GM10847 (cell line): Measurements from ENCODE around the gene FEM1B.

Experiments used
- POLR2A ChIP-seq: IDR thresholded peaks from 2 replicates; pipeline ENCODE4 v1.6.1; 2011; ENCODE audit not compliant: insufficient read length; ENCODE audit errors: extremely low read depth

FEM1B gene

GRCh38 chr15:68275165-68275746, 2.3 kb upstream of the FEM1B start:
- no peak for TF ChIP-seq POLR2A

GRCh38 chr15:68276668-68277067, 877 bp upstream of the FEM1B start:
- no peak for TF ChIP-seq POLR2A

- no peak for TF ChIP-seq POLR2A
These were observed 378 bp upstream of the FEM1B start for GRCh38 chr15:68277131-68277602.

GRCh38 chr15:68278345-68278594, 725 bp downstream of the FEM1B start:
- TF ChIP-seq POLR2A = no peak

GRCh38 chr15:68278595-68279405, 1.3 kb downstream of the FEM1B start:
- TF ChIP-seq POLR2A = no peak

GRCh38 chr15:68279779-68280753, 2.5 kb downstream of the FEM1B start:
- no peak for TF ChIP-seq POLR2A

- no peak for TF ChIP-seq POLR2A
These were observed 3.5 kb downstream of the FEM1B start for GRCh38 chr15:68281008-68281407.

GRCh38 chr15:68283401-68283800, 5.9 kb downstream of the FEM1B start:
- no peak for TF ChIP-seq POLR2A

GRCh38 chr15:68284616-68285258, 7.2 kb downstream of the FEM1B start:
- TF ChIP-seq POLR2A = no peak

GRCh38 chr15:68285259-68285980, 7.9 kb downstream of the FEM1B start:
- no peak for TF ChIP-seq POLR2A

GRCh38 chr15:68286256-68286655, 8.7 kb downstream of the FEM1B start:
- TF ChIP-seq POLR2A = no peak

GRCh38 chr15:68289057-68289456, 11.5 kb downstream of the FEM1B start:
- TF ChIP-seq POLR2A = no peak

- no peak for TF ChIP-seq POLR2A
These were observed 12.2 kb downstream of the FEM1B start for GRCh38 chr15:68289621-68290352.

GRCh38 chr15:68290715-68291114, 13.2 kb downstream of the FEM1B start:
- no peak for TF ChIP-seq POLR2A
